HepG2 (cell line): ENCODE data around the gene TTC32. TPM values are rescaled to one million over a fixed set of nuclear protein-coding genes. Genes with fewer than 3 reads are reported as not detected.

Experiments
- BHLHE40 ChIP-seq: IDR thresholded peaks from 2 replicates; pipeline ENCODE4 v1.6.1; 2011; ENCODE audit warnings: low read length, improper control_type of control experiment
- CREBL2 ChIP-seq: sonication (generic); formaldehyde crosslinking; IDR thresholded peaks from 2 replicates; pipeline ENCODE4 v1.8.1; 2023; ENCODE audit warnings: missing genetic modification reagents, mild to moderate bottlenecking, borderline replicate concordance
- KAT8 ChIP-seq: IDR thresholded peaks from 2 replicates; pipeline ENCODE4 v1.6.1; 2016; ENCODE audit warnings: missing genetic modification reagents, missing compliant biosample characterization
- MIXL1 ChIP-seq: IDR thresholded peaks from 2 replicates; pipeline ENCODE4 v1.6.1; 2016
- NPAS2 ChIP-seq: sonication (generic); formaldehyde crosslinking; IDR thresholded peaks from 2 replicates; pipeline ENCODE4 v1.8.0; 2022; ENCODE audit warnings: mild to moderate bottlenecking, missing genetic modification reagents, borderline replicate concordance
- POLR2A ChIP-seq, 2 experiments: IDR thresholded peaks; 2 replicates each; pipeline ENCODE4 v1.6.1; 2011; ENCODE audit warnings: low read depth in 2 of 2, low read length in 2 of 2, mild to moderate bottlenecking in 1 of 2, moderate library complexity in 1 of 2; ENCODE audit not compliant: insufficient read depth in 1 of 2
- SATB2 ChIP-seq: sonication (generic); formaldehyde crosslinking; IDR thresholded peaks from 2 replicates; pipeline ENCODE4 v1.5.0; 2020; ENCODE audit warnings: missing genetic modification reagents
- SNRNP70 ChIP-seq: fragments of 200-400 bp; formaldehyde crosslinking; IDR thresholded peaks from 2 replicates; pipeline ENCODE4 v1.6.1; 2017; ENCODE audit warnings: mild to moderate bottlenecking, low read depth, low read length, moderate library complexity
- ZBTB21 ChIP-seq: sonication (generic); formaldehyde crosslinking; IDR thresholded peaks from 2 replicates; pipeline ENCODE4 v1.4.0; 2020; ENCODE audit warnings: missing genetic modification reagents
- ZBTB26 ChIP-seq: IDR thresholded peaks from 2 replicates; pipeline ENCODE4 v1.6.1; 2016; ENCODE audit warnings: missing compliant biosample characterization, missing genetic modification reagents, borderline replicate concordance
- ZBTB8A ChIP-seq: sonication (generic); formaldehyde crosslinking; IDR thresholded peaks from 2 replicates; pipeline ENCODE4 v1.4.0; 2020; ENCODE audit warnings: mild to moderate bottlenecking, low read depth, missing genetic modification reagents, borderline replicate concordance
- ZFP36L2 ChIP-seq: sonication (generic); formaldehyde crosslinking; IDR thresholded peaks from 2 replicates; pipeline ENCODE4 v1.4.0; 2020; ENCODE audit warnings: missing genetic modification reagents
- ZNF142 ChIP-seq: sonication (generic); formaldehyde crosslinking; IDR thresholded peaks from 2 replicates; pipeline ENCODE4 v1.4.0; 2020; ENCODE audit warnings: missing genetic modification reagents
- ZNF274 ChIP-seq: sonication (generic); formaldehyde crosslinking; IDR thresholded peaks from 2 replicates; pipeline ENCODE4 v1.5.1; 2020; ENCODE audit warnings: mild to moderate bottlenecking, missing genetic modification reagents
- ZNF335 ChIP-seq: sonication (generic); formaldehyde crosslinking; IDR thresholded peaks from 2 replicates; pipeline ENCODE4 v1.4.0; 2020; ENCODE audit warnings: missing genetic modification reagents
- ZNF484 ChIP-seq: sonication (generic); formaldehyde crosslinking; IDR thresholded peaks from 2 replicates; pipeline ENCODE4 v1.5.1; 2020; ENCODE audit warnings: mild to moderate bottlenecking, low read depth, missing genetic modification reagents, borderline replicate concordance
- ZNF614 ChIP-seq: IDR thresholded peaks from 2 replicates; pipeline ENCODE4 v1.6.1; 2018; ENCODE audit warnings: missing biosample characterization, missing genetic modification reagents, inconsistent platforms, borderline replicate concordance
- ZNF674 ChIP-seq: sonication (generic); formaldehyde crosslinking; IDR thresholded peaks from 2 replicates; pipeline ENCODE4 v1.5.0; 2020; ENCODE audit warnings: low read depth, mild to moderate bottlenecking, missing genetic modification reagents
- ZSCAN22 ChIP-seq: sonication (generic); formaldehyde crosslinking; IDR thresholded peaks from 2 replicates; pipeline ENCODE4 v1.4.0; 2020; ENCODE audit warnings: mild to moderate bottlenecking, missing genetic modification reagents
- ZSCAN25 ChIP-seq: sonication (generic); formaldehyde crosslinking; IDR thresholded peaks from 2 replicates; pipeline ENCODE4 v1.8.0; 2022; ENCODE audit warnings: mild to moderate bottlenecking, missing genetic modification reagents
- polyA plus RNA-seq, 8 experiments: library from polyadenylated mRNA; depleted of rRNA in 3 of 8; stranded (reverse) in 7 of 8; unstranded in 1 of 8; fragments of >200 nt; fragmentation: Illumina TruSeq in 4 of 8; extraction: Trizol in 4 of 8; gene quantifications; 2 replicates each; pipeline versions ENCODE4 v1.2.1 to v1.2.3, GENCODE V29; 2011 to 2016; ENCODE audit warnings: low read depth in 4 of 8, missing spikeins in 1 of 8, mixed read lengths in 1 of 8; ENCODE audit not compliant: insufficient read depth in 1 of 8
- total RNA-seq, 5 experiments: library from RNA; depleted of rRNA; stranded (reverse); fragments of >200 nt; fragmentation: Illumina TruSeq; extraction: Trizol; gene quantifications; 2 replicates each; pipeline ENCODE4 v1.2.3, GENCODE V29; 2016; ENCODE audit warnings: low read depth in 1 of 5
- TF ChIP-seq, protein P1 (sequence below): sonication (generic); formaldehyde crosslinking; IDR thresholded peaks from 2 replicates; pipeline ENCODE4 v1.8.0; 2022; ENCODE audit warnings: missing genetic modification reagents, low read depth, mild to moderate bottlenecking, borderline replicate concordance

TTC32 gene
- total and polyA plus RNA-seq, 2 of the 13 experiments (the other 11 are each of a cell fraction or from before 2014, with no cell fraction given) = 21.6 to 38.3 TPM

DNA sequence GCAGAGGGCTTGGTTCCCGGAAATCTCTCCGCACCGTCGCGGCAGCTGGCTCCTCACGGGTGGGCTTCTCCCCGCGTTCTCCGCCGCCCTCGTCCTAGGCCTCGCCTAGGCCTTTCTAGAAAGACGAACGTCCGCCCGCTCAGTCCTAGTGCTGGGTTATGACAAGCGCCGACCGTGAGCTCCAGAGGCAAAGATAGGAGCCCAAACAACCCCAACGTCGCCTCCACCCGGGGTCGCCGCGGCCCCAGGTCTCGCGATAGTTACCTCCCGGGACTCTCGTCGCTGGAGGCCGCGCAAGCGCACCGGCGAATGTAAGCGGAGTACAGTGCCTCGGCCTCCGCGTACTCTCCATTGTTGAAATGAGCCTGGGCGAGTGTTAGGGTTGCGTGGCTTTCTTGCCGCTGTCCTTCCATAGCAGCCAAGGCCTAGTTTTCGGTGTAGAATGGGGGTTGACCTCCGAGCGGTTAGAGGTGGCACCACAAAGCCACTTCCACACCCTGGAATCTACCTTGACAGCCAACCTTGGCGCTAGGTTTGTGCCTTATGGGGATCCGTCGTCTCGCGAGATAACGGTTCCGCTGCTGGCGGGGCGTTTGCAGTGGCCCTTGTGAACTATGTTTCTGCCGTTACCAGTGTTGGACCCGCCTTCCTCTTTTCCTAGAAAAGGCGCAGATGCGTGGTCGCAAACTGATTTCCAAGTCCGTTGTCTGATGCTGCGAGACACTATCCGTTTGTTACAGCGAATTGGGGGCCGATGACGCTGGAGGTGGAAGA is at the start of gene TTC32 (continued):
- TF ChIP-seq ZNF142 (peak; percentile 90), ZSCAN25 (CRISPR knock-in tag) (peak; percentile 92), ZBTB26 (CRISPR knock-in tag) (peak; percentile 42; the same call in 1 of the 2 replicates), ZBTB8A (CRISPR knock-in tag) (peak; percentile 87; the same call in 1 of the 2 replicates), KAT8 (CRISPR knock-in tag) (peak; percentile 99), ZFP36L2 (CRISPR knock-in tag) (0 out of 2 replicates have a peak, but pooled peaks have one; percentile 41), CREBL2 (CRISPR knock-in tag) (peak; percentile 80; the same call in 1 of the 2 replicates), ZNF335 (peak; percentile 73; the same call in 1 of the 2 replicates), ZNF674 (CRISPR knock-in tag) (peak; percentile 67; the same call in 1 of the 2 replicates), NPAS2 (CRISPR knock-in tag) (no peak), POLR2A (IDR thresholded peaks at IDR 0.05; ENCODE audit: insufficient read depth in 1 of 2, low read depth in 2 of 2, low read length in 2 of 2) (peak; percentile 86 to 97), SNRNP70 (no peak), ZNF484 (CRISPR knock-in tag) (no peak), MIXL1 (CRISPR knock-in tag) (no peak; the same call in none of the 2 replicates), ZBTB21 (CRISPR knock-in tag) (peak; percentile 59), ZNF614 (peak; percentile 93; the same call in 1 of the 2 replicates), ZNF274 (peak; percentile 91), BHLHE40 (0 out of 2 replicates have a peak, but pooled peaks have one; percentile 4), ZSCAN22 (CRISPR knock-in tag) (peak; percentile 40; the same call in 1 of the 2 replicates), SATB2 (CRISPR knock-in tag) (peak; percentile 66; the same call in 1 of the 2 replicates)
- TF ChIP-seq, protein P1, sequence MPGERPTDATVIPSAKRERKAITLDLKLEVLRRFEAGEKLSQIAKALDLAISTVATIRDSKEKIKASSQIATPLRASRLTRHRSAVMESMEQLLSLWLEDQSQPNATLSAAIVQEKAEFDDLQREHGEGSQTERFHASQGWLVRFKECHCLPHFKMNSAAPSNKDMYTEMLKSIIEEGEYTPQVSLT (CRISPR knock-in tag) = no peak
